ENCODE data around the gene ENTPD8. TPM values are rescaled to one million over a fixed set of nuclear protein-coding genes. Genes with fewer than 3 reads are reported as not detected.

Gene ENTPD8
- total RNA-seq, 2 experiments from 2014 or later: not detected

- CTCF ChIA-PET (ENCODE audit: unreplicated experiment): no interaction called here
- Histone ChIP-seq H3K4me3 (ENCODE audit: low read depth, low read length, poor library complexity, severe bottlenecking) (no peak overlapping the region), H3K9me3 (ENCODE audit: low read length) (no peaks in the 10 kb centered on the region), H3K4me1 (ENCODE audit: insufficient read depth, low read length, poor library complexity, severe bottlenecking) (no peaks in the 10 kb centered on the region), H2AFZ (ENCODE audit: low read length) (no peak overlapping the region), H3K27ac (ENCODE audit: low read depth, low read length, poor library complexity, severe bottlenecking) (no peak overlapping the region), H3K36me3 (ENCODE audit: insufficient read depth, low read length) (no peaks in the 10 kb centered on the region), H3K4me2 (ENCODE audit: low read length) (no peak overlapping the region), H3K79me2 (ENCODE audit: insufficient read depth, low read depth, low read length) (no peaks in the 10 kb centered on the region), H4K20me1 (ENCODE audit: insufficient read depth, low read length) (no peaks in the 10 kb centered on the region), H3K9me2 (ENCODE audit: insufficient read depth, low read length) (no peaks in the 10 kb centered on the region)
- POLR2A ChIA-PET: no interaction called here
- no peak for DNase-seq (ENCODE audit: low spot score)
- BruUV-seq (replicated peaks): no TSS peak
- TF ChIP-seq CTCF (conservative IDR thresholded peaks at IDR 0.05; ENCODE audit: low read length) (no peak), EZH2phosphoT487 (IDR thresholded peaks at IDR 0.05; ENCODE audit: borderline replicate concordance, low read depth, low read length) (no peak)
- intact Hi-C loops (cut with micrococcal nuclease; ENCODE audit: unreplicated experiment): no loop called here
Observed at GRCh38 chr9:137402746-137403145, 38.4 kb downstream of the ENTPD8 start.

GRCh38 chr9:137398561-137399468, 42.3 kb downstream of the ENTPD8 start:
- no peaks in the 10 kb centered on the region for H3K4me1 ChIP-seq (ENCODE audit: insufficient read depth, low read length, poor library complexity, severe bottlenecking)
- CTCF ChIA-PET (ENCODE audit: unreplicated experiment): no interaction called here
- DNase-seq (ENCODE audit: low spot score): no peak
- POLR2A ChIA-PET: no interaction called here
- H3K27ac ChIP-seq (ENCODE audit: low read depth, low read length, poor library complexity, severe bottlenecking): no peak overlapping the region
- no peak overlapping the region for H2AFZ ChIP-seq (ENCODE audit: low read length)
- no peaks in the 10 kb centered on the region for H3K9me2 ChIP-seq (ENCODE audit: insufficient read depth, low read length)
- intact Hi-C loops (cut with micrococcal nuclease; ENCODE audit: unreplicated experiment): no loop called here
- no peak overlapping the region for H3K4me3 ChIP-seq (ENCODE audit: low read depth, low read length, poor library complexity, severe bottlenecking)
- H3K9me3 ChIP-seq (ENCODE audit: low read length): no peaks in the 10 kb centered on the region
- no peak overlapping the region for H3K4me2 ChIP-seq (ENCODE audit: low read length)
- no peaks in the 10 kb centered on the region for H3K36me3 ChIP-seq (ENCODE audit: insufficient read depth, low read length)
- H3K79me2 ChIP-seq (ENCODE audit: insufficient read depth, low read depth, low read length): no peaks in the 10 kb centered on the region
- H4K20me1 ChIP-seq (ENCODE audit: insufficient read depth, low read length): no peaks in the 10 kb centered on the region
- BruUV-seq (replicated peaks): no TSS peak
- TF ChIP-seq CTCF (conservative IDR thresholded peaks at IDR 0.05; ENCODE audit: low read length) (no peak), EZH2phosphoT487 (IDR thresholded peaks at IDR 0.05; ENCODE audit: borderline replicate concordance, low read depth, low read length) (no peak)
